ENCODE data around the gene SPDYE6. TPM values are rescaled to one million over a fixed set of nuclear protein-coding genes. Genes with fewer than 3 reads are reported as not detected.

SPDYE6 gene
- total RNA-seq, 1 donor from 2014 or later, result not detected

DNA sequence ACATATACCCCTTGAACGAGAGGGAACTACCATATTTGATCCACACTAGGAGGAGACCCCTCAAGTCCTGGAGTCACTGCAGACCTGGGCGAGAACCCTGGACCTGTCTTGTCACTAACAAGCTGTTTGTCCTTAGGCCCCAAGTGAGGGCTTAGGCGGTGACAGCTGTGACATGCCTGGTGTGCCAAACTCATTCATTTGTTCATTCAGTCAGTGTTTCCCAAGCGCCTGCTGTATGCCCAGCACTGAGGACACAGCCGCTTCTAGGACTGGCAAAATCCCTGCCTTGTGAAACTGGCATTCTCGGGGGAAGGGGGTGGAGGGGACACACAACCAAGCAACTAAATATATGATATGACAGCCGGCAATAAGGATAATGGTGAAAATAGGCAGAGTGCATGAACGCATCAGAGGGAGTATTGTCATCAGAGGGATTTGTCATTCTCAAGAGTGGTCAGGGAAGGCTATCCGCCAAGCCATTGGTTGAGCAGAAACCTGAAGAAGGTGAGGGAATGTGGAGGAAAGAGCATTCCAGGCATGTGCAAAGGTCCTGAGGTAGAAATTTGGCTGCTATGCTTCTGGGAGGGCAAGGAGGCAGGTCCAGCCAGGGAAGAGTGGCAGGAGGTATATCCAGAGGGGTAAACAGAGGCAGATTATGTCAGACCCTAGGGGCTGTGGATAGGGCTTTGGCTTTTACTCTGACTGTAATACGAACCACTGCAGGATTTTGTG lies 58.6 kb downstream of the SPDYE6 start:
- Histone ChIP-seq H3K36me3 (no peaks in the 10 kb centered on the region), H3K27me3 (ENCODE audit: low read depth) (peaks cover 46% of the 10 kb centered on the region), H3K27ac (replicated peaks) (no peak overlapping the region), H3K4me3 (no peak overlapping the region), H3K9me3 (replicated peaks) (no peaks in the 10 kb centered on the region), H3K4me1 (peaks cover 16% of the 10 kb centered on the region)
- intact Hi-C loops (cut with micrococcal nuclease), result no loop called here
- TF ChIP-seq, protein P1, sequence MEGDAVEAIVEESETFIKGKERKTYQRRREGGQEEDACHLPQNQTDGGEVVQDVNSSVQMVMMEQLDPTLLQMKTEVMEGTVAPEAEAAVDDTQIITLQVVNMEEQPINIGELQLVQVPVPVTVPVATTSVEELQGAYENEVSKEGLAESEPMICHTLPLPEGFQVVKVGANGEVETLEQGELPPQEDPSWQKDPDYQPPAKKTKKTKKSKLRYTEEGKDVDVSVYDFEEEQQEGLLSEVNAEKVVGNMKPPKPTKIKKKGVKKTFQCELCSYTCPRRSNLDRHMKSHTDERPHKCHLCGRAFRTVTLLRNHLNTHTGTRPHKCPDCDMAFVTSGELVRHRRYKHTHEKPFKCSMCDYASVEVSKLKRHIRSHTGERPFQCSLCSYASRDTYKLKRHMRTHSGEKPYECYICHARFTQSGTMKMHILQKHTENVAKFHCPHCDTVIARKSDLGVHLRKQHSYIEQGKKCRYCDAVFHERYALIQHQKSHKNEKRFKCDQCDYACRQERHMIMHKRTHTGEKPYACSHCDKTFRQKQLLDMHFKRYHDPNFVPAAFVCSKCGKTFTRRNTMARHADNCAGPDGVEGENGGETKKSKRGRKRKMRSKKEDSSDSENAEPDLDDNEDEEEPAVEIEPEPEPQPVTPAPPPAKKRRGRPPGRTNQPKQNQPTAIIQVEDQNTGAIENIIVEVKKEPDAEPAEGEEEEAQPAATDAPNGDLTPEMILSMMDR (IDR thresholded peaks at IDR 0.05; ENCODE audit: borderline replicate concordance), result no peak
- no peak for DNase-seq

DNA sequence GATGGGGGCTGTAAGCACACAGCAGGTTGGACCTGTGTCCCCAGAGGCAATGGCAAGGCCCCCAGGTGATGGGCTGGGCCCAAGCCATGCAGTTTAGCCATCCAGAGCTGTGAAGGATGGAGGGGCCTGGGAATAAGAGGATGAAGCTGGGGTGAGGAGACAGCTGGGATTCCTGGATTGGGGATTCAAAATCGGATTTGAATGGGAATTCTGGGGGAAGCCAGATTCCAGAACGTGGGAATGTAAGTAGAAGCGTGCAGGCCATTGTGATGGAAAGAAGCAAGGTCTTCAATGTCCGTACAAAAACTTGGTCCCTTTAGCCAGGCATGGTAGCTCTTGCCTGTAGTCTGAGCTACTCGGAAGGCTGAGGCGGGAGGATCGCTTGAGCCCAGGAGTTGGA lies 59.7 kb downstream of the SPDYE6 start:
- Histone ChIP-seq H3K36me3 (no peaks in the 10 kb centered on the region), H3K4me1 (peaks cover 16% of the 10 kb centered on the region), H3K9me3 (replicated peaks) (no peaks in the 10 kb centered on the region), H3K27ac (replicated peaks) (no peak overlapping the region), H3K27me3 (ENCODE audit: low read depth) (peaks cover 57% of the 10 kb centered on the region), H3K4me3 (no peak overlapping the region)
- TF ChIP-seq, protein P1 (IDR thresholded peaks at IDR 0.05; ENCODE audit: borderline replicate concordance), result no peak
- intact Hi-C loops (cut with micrococcal nuclease), result no loop called here
- DNase-seq, result no peak

DNA sequence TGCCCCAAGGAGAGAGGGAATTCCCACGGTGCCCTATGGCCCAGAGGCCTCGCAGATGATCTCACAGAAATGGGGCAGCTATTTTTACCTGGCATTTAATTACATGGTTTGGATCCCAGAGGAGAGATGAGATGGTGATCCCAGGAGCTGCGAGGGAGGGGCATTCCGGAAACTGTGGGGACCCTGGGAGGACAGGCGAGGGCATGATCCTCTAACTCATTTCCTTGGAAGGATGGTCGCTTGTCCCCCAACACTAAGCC lies 60.1 kb downstream of the SPDYE6 start:
- no peak for DNase-seq
- Histone ChIP-seq H3K9me3 (replicated peaks) (no peaks in the 10 kb centered on the region), H3K36me3 (no peaks in the 10 kb centered on the region), H3K4me3 (no peak overlapping the region), H3K4me1 (peaks cover 16% of the 10 kb centered on the region), H3K27me3 (ENCODE audit: low read depth) (peaks cover 60% of the 10 kb centered on the region), H3K27ac (replicated peaks) (no peak overlapping the region)
- TF ChIP-seq, protein P1 (IDR thresholded peaks at IDR 0.05; ENCODE audit: borderline replicate concordance), result no peak
- intact Hi-C loops (cut with micrococcal nuclease), result no loop called here

Small RNA genes lying within 50 kb of the gene (microRNA-seq; reads per million reads assigned to microRNA genes)
- gene MIR548O, result not detected

Other genes with a start within 250 kb of the SPDYE6 start
- gene SH2B2, start 69.6 kb downstream of the SPDYE6 start, total RNA-seq, result 1.0 TPM
- 11.1 TPM for gene PRKRIP1, start 39.9 kb upstream of the SPDYE6 start, total RNA-seq
- 2.6 TPM for gene ORAI2, start 77.1 kb upstream of the SPDYE6 start, total RNA-seq
- gene ALKBH4, start 108.4 kb upstream of the SPDYE6 start, total RNA-seq, result 6.0 TPM
- 11.2 TPM for gene LRWD1, start 108.5 kb upstream of the SPDYE6 start, total RNA-seq
- 55.8 TPM for gene POLR2J, start 122.5 kb upstream of the SPDYE6 start, total RNA-seq
- 5.7 TPM for gene RASA4B, start 161.3 kb upstream of the SPDYE6 start, total RNA-seq
- 2.9 TPM for gene UPK3BL2, start 187.3 kb upstream of the SPDYE6 start, total RNA-seq
- not detected for gene SPDYE2, start 194.8 kb upstream of the SPDYE6 start, total RNA-seq
- gene POLR2J3, start 216.1 kb upstream of the SPDYE6 start, total RNA-seq, result 8.6 TPM

All from left ventricle myocardium inferior (tissue), 1 donor.